Colon (tissue), 2 donors: ENCODE data around the gene NHEJ1.

ENCODE experiments used
- FAIRE-seq: peaks from 2 replicates; lab custom pipeline; 2012; peaks lifted over from hg19 to GRCh38; lab: Jason Lieb, UNC
- donor health status: control.
- donor health status: control.

NHEJ1 gene

DNA sequence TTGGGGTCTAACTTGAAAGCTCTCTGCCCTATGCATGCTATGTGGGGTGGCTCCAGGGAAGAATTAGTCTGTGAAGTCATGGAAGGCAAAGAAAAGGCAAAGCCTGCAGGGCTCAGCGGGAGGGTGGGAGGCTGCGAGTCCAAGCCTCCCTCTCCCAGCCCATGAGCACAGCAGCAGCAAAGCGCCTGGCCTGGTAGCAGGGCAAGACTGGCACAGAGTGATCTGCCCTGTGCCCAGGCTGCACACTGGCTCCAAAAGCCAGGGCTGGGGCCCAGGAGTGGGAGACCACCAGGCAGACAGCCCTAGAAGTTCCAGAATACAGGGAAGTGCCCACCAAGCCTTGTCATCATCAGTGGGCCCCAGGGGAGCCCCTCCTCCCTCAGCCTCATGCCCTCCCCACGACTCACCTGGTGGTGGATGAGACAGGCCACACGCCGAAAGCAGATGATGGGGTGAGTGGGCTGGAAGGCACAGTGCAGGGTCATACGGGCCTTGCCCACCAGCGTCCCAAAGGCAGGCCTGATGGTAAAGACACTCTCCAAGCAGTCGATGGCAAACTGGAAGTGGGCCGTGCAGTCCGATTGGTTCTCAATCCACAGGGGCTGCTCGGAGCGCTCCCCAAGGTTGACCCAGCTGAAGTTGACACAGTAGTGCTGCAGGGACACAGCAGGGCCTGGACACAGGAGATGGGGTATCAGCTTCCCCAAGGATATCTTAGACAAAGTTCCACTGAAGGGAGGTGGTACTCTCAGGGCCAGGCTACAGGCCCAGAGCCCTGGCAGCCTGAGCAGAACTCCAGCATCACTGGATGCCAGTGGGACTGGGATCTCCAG is 131.4 kb downstream of the NHEJ1 start:
- FAIRE-seq, result no peak

DNA sequence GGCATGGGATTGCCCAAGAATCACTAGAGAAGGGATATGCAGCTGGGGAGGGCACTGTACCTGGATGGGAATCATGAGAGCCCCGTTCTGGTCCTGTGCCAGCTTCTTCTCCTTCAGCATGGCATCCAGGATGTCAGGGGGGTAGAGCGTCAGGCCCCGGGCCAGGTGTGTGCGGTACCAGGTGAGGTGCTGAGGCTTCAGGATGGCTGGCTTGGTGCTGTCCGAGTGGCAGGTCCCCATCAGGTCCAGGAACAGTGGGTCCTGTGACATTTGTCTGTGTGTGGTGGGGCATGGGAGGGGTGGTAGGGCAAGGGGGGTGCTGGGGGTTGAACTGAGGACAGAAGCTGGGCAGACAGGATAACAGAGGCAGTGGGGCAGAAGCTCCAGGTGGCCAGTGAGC is 132.5 kb downstream of the NHEJ1 start:
- FAIRE-seq, result no peak

DNA sequence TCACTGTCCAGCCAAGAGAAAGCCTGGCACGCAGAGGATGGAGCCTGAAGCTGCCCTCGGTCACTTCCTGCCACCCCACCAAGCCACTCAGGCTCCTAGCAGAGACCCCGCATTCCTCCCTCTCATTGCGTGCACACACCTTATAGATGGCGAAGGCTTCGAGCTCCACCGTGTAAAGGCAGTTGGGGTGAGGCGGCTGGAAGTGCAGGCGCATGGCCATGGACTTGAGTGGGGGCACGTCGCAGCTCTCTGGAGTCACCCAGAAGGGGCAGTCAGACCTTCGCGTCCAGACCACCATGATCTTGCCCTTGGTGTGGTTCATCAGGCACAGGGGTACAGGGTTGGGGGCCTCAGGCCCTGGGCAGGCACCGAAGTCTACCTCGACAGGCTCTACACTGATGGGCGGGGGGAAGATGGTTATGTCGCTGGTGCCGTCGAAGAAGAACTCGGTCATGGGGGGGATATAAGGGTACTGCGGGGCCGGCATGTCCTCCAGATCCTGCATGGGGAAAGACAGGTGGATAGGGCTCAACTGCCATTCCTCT is 133.0 kb downstream of the NHEJ1 start:
- no peak for FAIRE-seq

DNA sequence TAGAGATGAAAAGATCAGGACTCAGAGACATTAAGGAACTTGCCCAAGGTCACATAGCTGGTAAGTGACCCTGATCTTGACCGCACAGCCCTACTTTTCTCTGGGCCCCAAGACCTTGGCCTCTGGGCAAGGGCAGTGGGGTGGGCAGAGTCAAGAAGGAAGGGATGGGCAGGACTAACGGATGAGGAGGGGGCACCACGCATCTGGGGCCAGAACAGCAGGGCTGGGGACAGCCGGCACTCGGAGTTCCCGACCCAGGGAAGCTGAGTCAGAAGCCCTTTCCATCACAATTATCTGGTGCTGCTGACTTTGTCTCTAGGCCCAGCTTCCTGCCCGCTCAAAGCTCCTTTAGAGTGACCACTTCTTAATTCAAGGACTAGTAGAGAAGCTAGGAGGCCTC is 133.7 kb downstream of the NHEJ1 start:
- no peak for FAIRE-seq

DNA sequence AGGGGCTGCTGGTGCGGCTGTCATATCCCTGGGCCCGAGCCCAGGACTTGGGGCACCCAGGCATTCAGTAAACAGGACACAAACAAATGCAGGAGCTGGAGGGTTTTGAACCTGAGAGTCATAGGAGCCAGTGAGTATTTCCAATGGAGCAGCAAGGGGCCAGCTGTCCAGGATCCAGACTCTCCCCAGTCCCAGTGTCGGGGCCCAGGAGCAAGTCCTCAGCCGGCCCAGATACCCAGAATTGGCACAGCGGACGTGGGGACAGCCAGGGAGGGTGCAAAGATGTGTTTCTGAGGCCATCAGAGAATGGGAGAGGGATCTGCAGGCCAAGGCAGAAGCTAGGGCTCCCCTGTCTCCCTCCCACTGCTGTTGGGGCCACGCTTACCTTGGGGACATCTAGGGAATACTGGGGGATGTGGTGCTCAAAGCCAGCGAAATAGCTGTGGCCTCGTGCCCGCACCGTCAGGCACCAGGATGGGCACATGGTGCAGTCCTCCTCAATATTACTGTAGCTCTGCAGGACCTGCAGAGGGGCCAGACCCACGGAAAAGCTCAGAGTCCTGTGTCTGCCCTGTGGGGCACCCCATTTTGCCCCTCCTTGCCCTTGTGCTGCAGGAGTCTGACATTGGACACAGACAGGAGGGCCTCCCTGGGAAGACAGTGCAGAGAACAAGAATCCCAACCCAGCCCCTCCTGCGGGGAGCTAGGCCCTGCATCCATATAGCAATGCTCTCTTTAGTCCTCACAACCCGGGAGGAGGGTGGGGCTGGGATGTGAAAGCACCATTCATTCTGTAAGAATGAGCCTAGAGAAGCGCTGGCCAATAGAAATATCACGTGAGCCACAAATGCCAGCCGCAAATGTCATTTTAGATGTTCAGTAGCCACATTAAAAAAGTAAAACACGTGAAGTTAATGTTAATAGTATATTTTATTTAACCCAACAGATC is 134.7 kb downstream of the NHEJ1 start:
- no peak for FAIRE-seq
